Measurements from ENCODE around the gene SSR4. TPM values are rescaled to one million over a fixed set of nuclear protein-coding genes. Genes with fewer than 3 reads are reported as not detected.

The SSR4 gene
- total RNA-seq, 1 experiment from 2014 or later, result 353 TPM

DNA sequence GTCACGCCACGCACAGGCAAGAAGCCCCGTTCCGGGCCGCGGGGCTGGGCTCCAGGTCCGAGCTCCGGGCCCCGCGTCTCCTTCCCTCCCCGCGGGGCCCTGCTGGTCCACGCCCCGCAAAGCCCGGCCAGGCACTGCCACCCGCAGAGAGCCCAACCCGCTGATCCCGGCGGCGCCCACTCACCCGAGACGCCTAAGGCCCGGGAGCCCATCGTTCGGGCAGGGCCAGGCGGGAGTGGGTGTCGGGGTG is 35.0 kb downstream of the SSR4 start:
- H3K4me1 Mint-ChIP-seq (ENCODE audit: low read depth, unreplicated experiment), result no peaks in the 10 kb centered on the region
- DNase-seq, result no peak
- no peaks in the 10 kb centered on the region for H3K36me3 Mint-ChIP-seq (ENCODE audit: insufficient read depth, unreplicated experiment)
- no peaks in the 10 kb centered on the region for H3K27me3 Mint-ChIP-seq (ENCODE audit: insufficient read depth, unreplicated experiment)
- H3K4me1 ChIP-seq, result no peaks in the 10 kb centered on the region
- CTCF ChIA-PET, result no interaction called here
- no peaks in the 10 kb centered on the region for H3K36me3 ChIP-seq (ENCODE audit: control insufficient read depth, insufficient read depth, low read length)
- intact Hi-C loops (cut with micrococcal nuclease; ENCODE audit: unreplicated experiment), result no loop called here
- H3K4me3 Mint-ChIP-seq (ENCODE audit: unreplicated experiment), result no peak overlapping the region
- TF ChIP-seq, protein P1, sequence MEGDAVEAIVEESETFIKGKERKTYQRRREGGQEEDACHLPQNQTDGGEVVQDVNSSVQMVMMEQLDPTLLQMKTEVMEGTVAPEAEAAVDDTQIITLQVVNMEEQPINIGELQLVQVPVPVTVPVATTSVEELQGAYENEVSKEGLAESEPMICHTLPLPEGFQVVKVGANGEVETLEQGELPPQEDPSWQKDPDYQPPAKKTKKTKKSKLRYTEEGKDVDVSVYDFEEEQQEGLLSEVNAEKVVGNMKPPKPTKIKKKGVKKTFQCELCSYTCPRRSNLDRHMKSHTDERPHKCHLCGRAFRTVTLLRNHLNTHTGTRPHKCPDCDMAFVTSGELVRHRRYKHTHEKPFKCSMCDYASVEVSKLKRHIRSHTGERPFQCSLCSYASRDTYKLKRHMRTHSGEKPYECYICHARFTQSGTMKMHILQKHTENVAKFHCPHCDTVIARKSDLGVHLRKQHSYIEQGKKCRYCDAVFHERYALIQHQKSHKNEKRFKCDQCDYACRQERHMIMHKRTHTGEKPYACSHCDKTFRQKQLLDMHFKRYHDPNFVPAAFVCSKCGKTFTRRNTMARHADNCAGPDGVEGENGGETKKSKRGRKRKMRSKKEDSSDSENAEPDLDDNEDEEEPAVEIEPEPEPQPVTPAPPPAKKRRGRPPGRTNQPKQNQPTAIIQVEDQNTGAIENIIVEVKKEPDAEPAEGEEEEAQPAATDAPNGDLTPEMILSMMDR (IDR thresholded peaks at IDR 0.05; ENCODE audit: insufficient read depth in 1 of 2, low read depth in 1 of 2, low read length in 1 of 2, severe bottlenecking in 1 of 2, unreplicated experiment in 1 of 2), result no peak
- no TSS peak for BruUV-seq (replicated peaks)
- H3K27ac Mint-ChIP-seq (ENCODE audit: unreplicated experiment), result no peak overlapping the region
- H3K9me3 ChIP-seq, result no peaks in the 10 kb centered on the region
- H3K9me3 Mint-ChIP-seq (ENCODE audit: unreplicated experiment), result no peaks in the 10 kb centered on the region
- POLR2A ChIA-PET, result no interaction called here
- no peak overlapping the region for H3K4me3 ChIP-seq (ENCODE audit: low read depth, low read length)
- no peaks in the 10 kb centered on the region; the same call in 1 of the 2 replicates for H3K27me3 ChIP-seq (replicated peaks; ENCODE audit: control insufficient read depth, insufficient read depth, low read length)

DNA sequence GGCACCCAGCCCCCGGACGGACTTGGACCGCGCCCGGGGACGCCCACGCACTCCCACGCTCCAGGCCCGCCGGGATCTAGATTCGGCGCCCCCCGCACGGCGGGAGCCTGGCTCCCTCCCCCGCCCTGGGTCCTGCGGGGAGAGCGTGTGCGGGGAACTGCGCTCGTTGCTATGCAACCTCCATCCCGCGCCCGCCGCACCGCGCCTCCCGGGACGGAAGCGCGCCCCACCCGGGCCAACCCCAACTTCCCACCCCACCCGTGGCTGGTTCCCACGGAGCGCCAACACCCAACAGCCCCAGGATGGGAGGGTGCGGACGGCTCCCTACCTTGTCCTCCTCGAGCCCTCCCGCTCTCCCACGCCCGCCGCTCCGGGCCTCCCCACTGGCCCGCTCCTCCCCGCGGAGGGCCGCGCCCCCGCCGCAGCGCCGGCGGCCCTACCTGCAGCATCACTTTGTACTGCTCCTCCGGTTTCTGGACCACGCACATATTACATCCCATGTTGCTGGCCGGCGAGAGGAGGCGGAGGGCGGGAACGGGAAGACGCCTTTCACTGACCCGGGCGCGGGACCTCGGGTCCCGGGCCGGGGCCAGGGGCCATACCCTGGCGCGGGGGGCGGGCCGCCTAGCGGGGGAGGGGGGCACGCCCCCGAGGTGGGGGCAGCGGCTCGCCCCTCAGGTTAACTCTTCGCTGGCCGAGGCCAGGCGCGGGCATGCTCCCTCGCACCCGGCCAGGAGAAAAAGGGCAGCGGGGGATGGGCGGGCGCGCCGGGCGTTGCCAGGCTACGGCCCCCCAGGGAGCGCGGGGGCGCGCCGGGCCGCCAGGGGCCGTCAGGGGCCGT is 35.6 kb downstream of the SSR4 start, which contains the start of gene PDZD4:
Gene PDZD4 (minus strand): TSS at position 746 of the 841 bp plus-strand sequence. CDS start 246 bp downstream, at position 500.
- no peaks in the 10 kb centered on the region for H3K36me3 ChIP-seq (ENCODE audit: control insufficient read depth, insufficient read depth, low read length)
- Mint-ChIP-seq H3K9me3 (ENCODE audit: unreplicated experiment) (no peaks in the 10 kb centered on the region), H3K27me3 (ENCODE audit: insufficient read depth, unreplicated experiment) (no peaks in the 10 kb centered on the region), H3K36me3 (ENCODE audit: insufficient read depth, unreplicated experiment) (no peaks in the 10 kb centered on the region), H3K27ac (ENCODE audit: unreplicated experiment) (no peak within 1 kb of the TSS), H3K4me3 (ENCODE audit: unreplicated experiment) (peak within 1 kb of the TSS; percentile 33), H3K4me1 (ENCODE audit: low read depth, unreplicated experiment) (no peaks in the 10 kb centered on the region)
- POLR2A ChIA-PET, result no interaction called here
- H3K4me1 ChIP-seq, result no peaks in the 10 kb centered on the region
- peak within 1 kb of the TSS; percentile 21 for H3K4me3 ChIP-seq (ENCODE audit: low read depth, low read length)
- no peaks in the 10 kb centered on the region; the same call in 1 of the 2 replicates for H3K27me3 ChIP-seq (replicated peaks; ENCODE audit: control insufficient read depth, insufficient read depth, low read length)
- no peak for DNase-seq
- no peaks in the 10 kb centered on the region for H3K9me3 ChIP-seq
- BruUV-seq (replicated peaks), result no TSS peak
- intact Hi-C loops (cut with micrococcal nuclease; ENCODE audit: unreplicated experiment), result no loop called here
- CTCF ChIA-PET, result no interaction called here
- TF ChIP-seq, protein P1 (IDR thresholded peaks at IDR 0.05; ENCODE audit: insufficient read depth in 1 of 2, low read depth in 1 of 2, low read length in 1 of 2, severe bottlenecking in 1 of 2, unreplicated experiment in 1 of 2), result no peak

DNA sequence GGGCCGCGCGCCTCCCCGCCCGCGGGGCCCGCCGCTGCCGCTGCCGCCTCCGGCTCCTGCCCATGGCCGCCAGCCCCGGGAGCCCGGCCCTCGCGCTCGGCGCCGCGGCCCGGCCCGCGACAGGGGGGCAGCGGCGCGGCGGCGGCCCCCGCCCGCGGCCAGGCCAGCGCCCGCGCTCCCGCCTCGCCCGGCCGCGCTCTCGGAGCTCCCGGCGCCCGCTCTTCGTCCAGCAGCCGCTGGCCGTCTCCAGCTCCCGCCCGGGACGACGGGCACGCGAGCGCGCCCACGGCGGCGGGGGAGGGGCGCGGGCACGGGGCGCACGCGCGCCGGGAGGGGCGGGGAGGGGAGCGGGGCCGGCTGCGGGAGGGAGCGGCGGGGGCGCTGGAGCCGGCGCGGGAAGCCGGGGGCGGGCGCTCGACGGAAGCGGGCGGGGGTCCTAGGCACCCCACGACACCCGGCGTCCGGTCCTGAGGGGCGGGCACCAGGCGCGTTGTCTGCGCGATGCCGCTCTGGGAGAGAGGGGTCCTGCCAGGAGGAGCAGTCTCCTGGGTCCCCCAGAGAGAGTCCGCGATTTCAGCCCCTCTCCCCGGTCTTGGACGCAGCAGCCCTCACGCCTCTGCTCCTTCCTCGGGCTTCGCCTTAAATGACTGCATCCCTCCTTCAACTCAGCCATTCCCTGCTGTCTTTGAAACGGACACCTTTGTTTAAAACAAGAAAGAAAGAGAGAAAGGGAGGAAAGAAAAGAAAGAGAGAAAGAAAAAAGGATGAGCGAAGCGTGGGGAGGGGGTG is 36.4 kb downstream of the SSR4 start:
- Mint-ChIP-seq H3K4me1 (ENCODE audit: low read depth, unreplicated experiment) (no peaks in the 10 kb centered on the region), H3K9me3 (ENCODE audit: unreplicated experiment) (no peaks in the 10 kb centered on the region), H3K27ac (ENCODE audit: unreplicated experiment) (no peak overlapping the region), H3K36me3 (ENCODE audit: insufficient read depth, unreplicated experiment) (no peaks in the 10 kb centered on the region), H3K4me3 (ENCODE audit: unreplicated experiment) (peak overlapping the region; percentile 33), H3K27me3 (ENCODE audit: insufficient read depth, unreplicated experiment) (no peaks in the 10 kb centered on the region)
- no TSS peak for BruUV-seq (replicated peaks)
- Histone ChIP-seq H3K9me3 (no peaks in the 10 kb centered on the region), H3K4me3 (ENCODE audit: low read depth, low read length) (no peak overlapping the region; the same call in 1 of the 2 replicates), H3K36me3 (ENCODE audit: control insufficient read depth, insufficient read depth, low read length) (no peaks in the 10 kb centered on the region), H3K4me1 (no peaks in the 10 kb centered on the region), H3K27me3 (replicated peaks; ENCODE audit: control insufficient read depth, insufficient read depth, low read length) (no peaks in the 10 kb centered on the region; the same call in 1 of the 2 replicates)
- CTCF ChIA-PET, result no interaction called here
- no peak for DNase-seq
- TF ChIP-seq, protein P1 (IDR thresholded peaks at IDR 0.05; ENCODE audit: insufficient read depth in 1 of 2, low read depth in 1 of 2, low read length in 1 of 2, severe bottlenecking in 1 of 2, unreplicated experiment in 1 of 2), result no peak
- intact Hi-C loops (cut with micrococcal nuclease; ENCODE audit: unreplicated experiment), result no loop called here
- POLR2A ChIA-PET, result no interaction called here
